ENCODE data around the gene EPHA7.

Gene EPHA7

DNA sequence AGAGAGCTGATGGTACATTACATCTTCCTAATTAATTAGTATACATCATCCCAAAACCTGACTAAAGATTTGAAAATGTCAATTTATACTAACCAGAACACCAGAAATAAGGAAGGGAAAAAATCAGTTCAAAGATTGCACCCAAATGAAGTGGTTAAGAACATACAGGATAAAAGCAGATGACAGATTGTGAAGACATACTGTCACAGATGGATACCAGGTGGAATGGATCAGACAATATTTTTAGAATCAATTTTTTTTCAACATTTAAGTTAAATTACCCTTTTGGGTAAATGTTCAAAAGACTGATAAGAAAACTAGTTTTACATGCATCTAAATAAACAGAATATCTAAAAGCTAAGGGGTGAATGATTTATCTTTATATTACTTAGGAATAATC, 47.6 kb downstream of the EPHA7 start:
- DNase-seq: no peak
- TF ChIP-seq, protein P1, sequence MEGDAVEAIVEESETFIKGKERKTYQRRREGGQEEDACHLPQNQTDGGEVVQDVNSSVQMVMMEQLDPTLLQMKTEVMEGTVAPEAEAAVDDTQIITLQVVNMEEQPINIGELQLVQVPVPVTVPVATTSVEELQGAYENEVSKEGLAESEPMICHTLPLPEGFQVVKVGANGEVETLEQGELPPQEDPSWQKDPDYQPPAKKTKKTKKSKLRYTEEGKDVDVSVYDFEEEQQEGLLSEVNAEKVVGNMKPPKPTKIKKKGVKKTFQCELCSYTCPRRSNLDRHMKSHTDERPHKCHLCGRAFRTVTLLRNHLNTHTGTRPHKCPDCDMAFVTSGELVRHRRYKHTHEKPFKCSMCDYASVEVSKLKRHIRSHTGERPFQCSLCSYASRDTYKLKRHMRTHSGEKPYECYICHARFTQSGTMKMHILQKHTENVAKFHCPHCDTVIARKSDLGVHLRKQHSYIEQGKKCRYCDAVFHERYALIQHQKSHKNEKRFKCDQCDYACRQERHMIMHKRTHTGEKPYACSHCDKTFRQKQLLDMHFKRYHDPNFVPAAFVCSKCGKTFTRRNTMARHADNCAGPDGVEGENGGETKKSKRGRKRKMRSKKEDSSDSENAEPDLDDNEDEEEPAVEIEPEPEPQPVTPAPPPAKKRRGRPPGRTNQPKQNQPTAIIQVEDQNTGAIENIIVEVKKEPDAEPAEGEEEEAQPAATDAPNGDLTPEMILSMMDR (IDR thresholded peaks at IDR 0.05; ENCODE audit: low read depth, low read length, missing control alignments): no peak
- H3K27ac ChIP-seq: no peak overlapping the region
- no peaks in the 10 kb centered on the region for H3K27me3 ChIP-seq (replicated peaks)
- H3K36me3 ChIP-seq (replicated peaks): no peaks in the 10 kb centered on the region
- H3K4me3 ChIP-seq (ENCODE audit: low read depth, low read length): no peak overlapping the region
- in situ Hi-C loops (cut with HindIII; ENCODE audit: low pct_ligation_motif_present, low sequenced_read_pairs): no loop called here

DNA sequence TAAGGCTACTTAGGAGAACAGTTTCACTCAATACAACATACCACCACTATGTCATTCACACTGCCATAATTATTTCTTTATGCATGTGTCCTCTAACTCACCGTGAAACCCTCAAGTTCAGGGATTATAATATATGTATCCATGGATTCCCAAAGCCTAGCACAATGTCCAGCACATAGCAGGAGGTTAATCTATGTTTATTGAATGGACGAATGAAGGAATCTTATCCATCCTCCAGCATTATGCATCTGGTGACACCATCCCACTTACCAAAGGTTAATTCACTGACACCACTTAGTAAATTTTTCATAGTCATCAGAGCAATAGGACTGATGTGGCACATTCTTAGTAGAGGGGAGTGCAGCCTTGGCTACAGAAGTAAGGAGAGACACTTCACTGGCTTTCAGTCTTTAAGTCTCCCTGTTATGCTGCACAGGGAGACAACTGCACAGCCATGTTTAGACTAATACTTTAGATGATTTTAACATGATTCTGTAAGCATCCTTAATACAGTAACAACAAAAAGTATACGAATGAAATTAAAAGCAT, 49.7 kb downstream of the EPHA7 start:
- no peaks in the 10 kb centered on the region for H3K27me3 ChIP-seq (replicated peaks)
- in situ Hi-C loops (cut with HindIII; ENCODE audit: low pct_ligation_motif_present, low sequenced_read_pairs): no loop called here
- no peak for DNase-seq
- no peaks in the 10 kb centered on the region for H3K36me3 ChIP-seq (replicated peaks)
- no peak overlapping the region for H3K27ac ChIP-seq
- no peak overlapping the region for H3K4me3 ChIP-seq (ENCODE audit: low read depth, low read length)
- TF ChIP-seq, protein P1 (IDR thresholded peaks at IDR 0.05; ENCODE audit: low read depth, low read length, missing control alignments): no peak

- in situ Hi-C loops (cut with HindIII; ENCODE audit: low pct_ligation_motif_present, low sequenced_read_pairs): no loop called here
- H3K27me3 ChIP-seq (replicated peaks): no peaks in the 10 kb centered on the region
- TF ChIP-seq, protein P1 (IDR thresholded peaks at IDR 0.05; ENCODE audit: low read depth, low read length, missing control alignments): no peak
- no peak overlapping the region for H3K27ac ChIP-seq
- no peak overlapping the region for H3K4me3 ChIP-seq (ENCODE audit: low read depth, low read length)
- DNase-seq: no peak
- H3K36me3 ChIP-seq (replicated peaks): no peaks in the 10 kb centered on the region
Observed at GRCh38 chr6:93366506-93366905, 52.9 kb downstream of the EPHA7 start.

DNA sequence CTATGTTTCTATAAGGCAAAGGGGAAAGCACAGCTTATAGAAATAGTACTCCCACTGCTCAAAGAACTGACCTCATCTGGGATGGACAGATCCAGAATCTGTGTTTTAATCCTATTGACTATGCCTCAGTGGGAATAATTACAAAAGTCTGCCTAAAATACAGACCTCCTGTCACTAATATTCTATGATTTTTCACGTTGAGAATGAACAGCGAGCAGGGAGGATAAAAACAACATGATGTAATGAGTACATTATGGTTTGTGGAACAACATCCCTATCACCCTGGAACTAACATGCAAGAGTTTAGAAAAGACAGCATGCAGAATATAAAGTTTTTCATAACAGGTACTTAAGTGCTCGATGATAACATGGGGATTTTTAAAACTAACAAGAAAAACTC, 53.9 kb downstream of the EPHA7 start:
- H3K4me3 ChIP-seq (ENCODE audit: low read depth, low read length): no peak overlapping the region
- no peaks in the 10 kb centered on the region for H3K27me3 ChIP-seq (replicated peaks)
- TF ChIP-seq, protein P1 (IDR thresholded peaks at IDR 0.05; ENCODE audit: low read depth, low read length, missing control alignments): no peak
- no peak for DNase-seq
- no peak overlapping the region for H3K27ac ChIP-seq
- no peaks in the 10 kb centered on the region for H3K36me3 ChIP-seq (replicated peaks)
- in situ Hi-C loops (cut with HindIII; ENCODE audit: low pct_ligation_motif_present, low sequenced_read_pairs): no loop called here

DNA sequence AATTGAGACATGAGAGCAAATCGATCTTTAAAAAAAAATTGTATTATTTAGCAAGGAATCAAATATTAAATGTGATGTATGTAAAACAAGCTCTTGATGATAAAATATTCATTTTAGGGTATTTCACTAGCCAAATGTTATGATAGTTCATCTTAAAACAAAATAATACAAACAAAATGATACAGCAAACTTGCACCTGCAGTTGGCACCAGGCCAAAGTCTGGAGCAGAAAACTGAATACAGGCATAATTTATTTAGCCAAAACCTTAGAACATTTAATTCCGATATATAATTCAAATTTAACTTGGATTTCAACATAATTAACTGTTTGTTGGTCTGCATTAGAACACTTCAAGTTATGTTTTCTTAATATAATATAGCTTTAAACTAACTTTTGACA, 60.9 kb downstream of the EPHA7 start:
- DNase-seq: no peak
- TF ChIP-seq, protein P1 (IDR thresholded peaks at IDR 0.05; ENCODE audit: low read depth, low read length, missing control alignments): no peak
- in situ Hi-C loops (cut with HindIII; ENCODE audit: low pct_ligation_motif_present, low sequenced_read_pairs): no loop called here
- no peak overlapping the region for H3K27ac ChIP-seq
- H3K4me3 ChIP-seq (ENCODE audit: low read depth, low read length): no peak overlapping the region
- H3K36me3 ChIP-seq (replicated peaks): no peaks in the 10 kb centered on the region
- H3K27me3 ChIP-seq (replicated peaks): no peaks in the 10 kb centered on the region

GRCh38 chr6:93352604-93353003, 66.8 kb downstream of the EPHA7 start:
- Histone ChIP-seq H3K4me3 (ENCODE audit: low read depth, low read length) (no peak overlapping the region), H3K27me3 (replicated peaks) (no peaks in the 10 kb centered on the region), H3K27ac (no peak overlapping the region), H3K36me3 (replicated peaks) (no peaks in the 10 kb centered on the region)
- in situ Hi-C loops (cut with HindIII; ENCODE audit: low pct_ligation_motif_present, low sequenced_read_pairs): no loop called here
- DNase-seq: no peak
- TF ChIP-seq, protein P1 (IDR thresholded peaks at IDR 0.05; ENCODE audit: low read depth, low read length, missing control alignments): no peak
